ENCODE measurements around the gene DNAJB11.
"Not testable (repeated sequence)": the region's sequence is repeated elsewhere in the genome, so short reads cannot be mapped to it uniquely, and the experiment has no call there.

DNAJB11 gene

DNA sequence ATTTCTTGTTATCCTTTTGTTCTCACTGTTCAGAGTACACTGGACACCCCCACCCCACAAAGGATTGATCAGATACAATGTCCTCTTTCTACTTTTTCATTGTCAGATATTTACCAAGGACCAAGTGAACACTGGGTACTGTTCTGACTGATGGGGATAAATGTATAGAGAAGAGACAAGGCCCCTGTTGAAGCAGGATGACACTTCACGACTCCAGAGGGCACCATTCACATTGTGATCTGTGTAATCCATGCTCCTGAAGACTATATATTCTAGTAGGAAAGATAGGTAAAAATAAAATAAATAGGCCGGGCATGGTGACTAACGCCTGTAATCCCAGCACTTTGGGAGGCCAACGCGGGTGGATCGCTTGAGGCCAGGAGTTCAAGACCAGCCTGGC is 19.1 kb upstream of the DNAJB11 start:
- no peak for DNase-seq (ENCODE audit: low read depth in 2 of 3, low spot score in 2 of 3)

GRCh38 chr3:186552408-186553031 is 18.0 kb upstream of the DNAJB11 start:
- DNase-seq (ENCODE audit: low read depth in 2 of 3, low spot score in 2 of 3): no peak

DNA sequence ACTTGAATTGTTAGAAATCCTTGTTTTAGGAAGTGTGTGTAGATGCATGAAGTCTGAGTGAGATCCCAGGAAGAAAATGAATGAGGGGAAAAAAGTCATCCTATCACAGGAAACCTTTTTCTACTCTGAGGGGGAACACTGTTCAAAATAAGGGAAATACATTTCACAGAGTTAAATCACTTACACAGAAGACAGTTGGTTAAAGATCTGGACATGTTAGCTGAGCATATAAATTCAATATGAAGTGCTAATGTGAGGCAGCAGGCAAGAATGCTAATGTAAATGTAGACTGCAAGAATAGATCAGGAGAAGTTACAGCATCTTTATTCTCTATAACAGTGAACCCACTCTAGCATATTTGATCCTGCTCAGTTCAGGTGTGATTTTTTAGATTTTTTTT is 5.9 kb upstream of the DNAJB11 start:
- DNase-seq (ENCODE audit: low read depth in 2 of 3, low spot score in 2 of 3): no peak

DNA sequence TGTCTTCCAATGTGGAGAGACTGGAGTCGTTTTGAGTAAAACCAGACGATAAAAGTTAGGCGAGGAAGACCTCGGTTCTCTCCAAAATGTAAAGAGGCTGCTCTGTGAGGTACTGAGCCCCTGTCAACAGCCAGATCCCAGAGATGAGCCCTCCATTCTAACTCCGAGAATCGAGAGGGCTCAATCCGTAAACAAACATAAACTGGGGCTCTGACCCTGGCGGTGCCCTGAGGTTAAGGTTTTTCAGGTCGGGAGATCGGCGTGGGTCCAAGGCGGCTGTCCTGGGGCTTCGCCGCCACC is 3.8 kb upstream of the DNAJB11 start:
- DNase-seq (ENCODE audit: low read depth in 2 of 3, low spot score in 2 of 3): no peak

DNA sequence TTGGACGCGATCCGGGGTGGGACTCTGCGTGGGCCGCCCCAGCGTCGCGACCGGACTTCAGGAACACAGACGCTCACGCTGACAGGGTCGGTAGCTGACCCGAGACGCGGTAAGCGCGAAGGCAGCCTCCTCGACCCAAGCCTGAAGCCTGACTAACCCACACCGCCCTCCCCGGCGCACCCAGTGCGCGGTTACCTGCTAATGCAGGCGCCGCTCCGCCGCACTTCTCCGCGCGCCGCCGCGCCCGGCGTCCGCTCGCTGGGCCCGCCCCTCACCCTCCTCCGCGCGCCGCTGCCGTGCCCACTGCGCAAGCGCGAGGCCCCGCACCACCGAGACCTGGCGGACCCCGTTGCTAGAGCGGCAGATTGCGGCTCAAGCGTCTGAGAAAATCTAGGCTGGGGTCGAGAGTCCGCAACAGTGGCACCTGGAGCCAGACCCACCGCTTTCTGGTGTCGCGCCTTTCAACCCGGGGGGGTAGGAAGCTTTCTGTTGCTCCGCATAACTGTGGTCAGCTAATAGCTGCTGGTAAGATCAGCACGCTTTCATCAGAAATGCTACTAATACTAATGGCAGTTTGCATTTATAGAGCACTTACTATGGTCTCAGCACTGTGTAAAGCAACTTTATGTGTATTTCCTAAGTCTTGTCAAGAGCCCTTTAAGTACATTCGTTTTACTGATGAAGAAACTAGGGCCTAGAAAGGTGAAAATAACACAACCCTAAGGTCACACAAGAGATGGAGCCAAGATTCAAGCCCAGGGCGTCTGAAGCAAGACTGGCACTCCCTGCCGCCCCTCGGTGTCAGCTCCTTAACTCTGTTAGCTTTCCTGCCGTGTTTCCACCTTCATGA is 3.2 kb upstream of the DNAJB11 start, which contains the start of gene TBCCD1:
Gene TBCCD1, minus strand, starts transcription at position 268 of the 850 bp plus-strand sequence. CDS start 3,010 bp downstream, outside the sequence.
- DNase-seq (ENCODE audit: low read depth in 2 of 3, low spot score in 2 of 3): peak; percentile 95 to 100 (median 98)

GRCh38 chr3:186569361-186569760 is 1.2 kb upstream of the DNAJB11 start:
- DNase-seq (ENCODE audit: low read depth in 2 of 3, low spot score in 2 of 3): not testable (repeated sequence)

- no peak for DNase-seq (ENCODE audit: low read depth in 2 of 3, low spot score in 2 of 3)
Measured at GRCh38 chr3:186569779-186570095, 783 bp upstream of the DNAJB11 start.

- no peak for DNase-seq (ENCODE audit: low read depth in 2 of 3, low spot score in 2 of 3)
Measured at GRCh38 chr3:186570941-186571643, 572 bp downstream of the DNAJB11 start.

DNA sequence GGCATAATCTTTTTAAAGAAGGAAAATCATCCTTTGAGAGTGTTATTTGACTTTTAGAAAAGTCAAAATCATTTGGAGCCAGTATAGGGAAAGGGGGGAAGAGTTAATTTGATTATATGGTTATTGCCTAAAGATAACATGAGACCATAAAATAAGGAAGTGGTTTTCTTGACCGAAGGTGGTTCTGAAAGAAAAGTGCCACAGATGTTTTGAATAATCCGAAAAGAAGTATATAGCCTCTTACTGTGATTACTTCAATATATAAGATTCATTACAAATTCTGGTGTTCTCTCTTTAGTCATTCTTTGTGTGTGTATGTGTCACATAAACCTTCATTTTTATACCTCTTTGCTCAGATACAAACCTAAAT is 1.1 kb downstream of the DNAJB11 start:
- DNase-seq (ENCODE audit: low read depth in 2 of 3, low spot score in 2 of 3): no peak

DNA sequence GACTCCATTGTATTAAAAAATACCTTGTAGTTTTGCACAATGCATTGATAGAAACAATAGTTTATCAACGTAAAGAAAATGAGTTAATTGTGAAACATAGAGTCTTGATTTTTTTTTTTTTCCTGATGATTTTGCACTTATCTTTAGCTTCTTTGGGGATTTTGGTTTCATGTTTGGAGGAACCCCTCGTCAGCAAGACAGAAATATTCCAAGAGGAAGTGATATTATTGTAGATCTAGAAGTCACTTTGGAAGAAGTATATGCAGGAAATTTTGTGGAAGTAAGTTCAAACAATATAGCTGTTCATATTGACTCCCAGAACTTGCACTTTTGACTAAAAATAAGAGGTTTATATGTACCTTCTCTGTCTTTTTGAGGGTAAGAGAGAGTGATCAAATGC is 7.0 kb downstream of the DNAJB11 start:
- no peak for DNase-seq (ENCODE audit: low read depth in 2 of 3, low spot score in 2 of 3)

DNA sequence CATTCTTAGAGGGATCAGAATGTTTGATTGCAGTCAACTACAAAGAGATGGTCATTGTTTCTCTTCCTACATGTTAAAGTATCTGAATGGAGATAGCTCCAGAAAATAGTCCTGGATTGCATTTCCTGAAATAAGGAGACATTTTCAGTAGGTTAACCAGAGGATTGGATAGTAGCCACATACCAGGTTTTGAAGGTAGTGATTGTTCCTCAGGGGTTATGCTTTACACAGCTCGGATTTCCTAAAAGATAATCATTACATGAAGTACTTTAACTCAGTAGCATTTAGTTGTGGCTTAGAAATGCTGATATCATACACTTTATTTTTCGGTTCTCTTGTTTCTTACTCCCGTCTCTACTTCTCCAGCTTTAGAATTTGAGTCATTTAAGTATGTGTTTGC is 10.3 kb downstream of the DNAJB11 start:
- DNase-seq (ENCODE audit: low read depth in 2 of 3, low spot score in 2 of 3): no peak

DNA sequence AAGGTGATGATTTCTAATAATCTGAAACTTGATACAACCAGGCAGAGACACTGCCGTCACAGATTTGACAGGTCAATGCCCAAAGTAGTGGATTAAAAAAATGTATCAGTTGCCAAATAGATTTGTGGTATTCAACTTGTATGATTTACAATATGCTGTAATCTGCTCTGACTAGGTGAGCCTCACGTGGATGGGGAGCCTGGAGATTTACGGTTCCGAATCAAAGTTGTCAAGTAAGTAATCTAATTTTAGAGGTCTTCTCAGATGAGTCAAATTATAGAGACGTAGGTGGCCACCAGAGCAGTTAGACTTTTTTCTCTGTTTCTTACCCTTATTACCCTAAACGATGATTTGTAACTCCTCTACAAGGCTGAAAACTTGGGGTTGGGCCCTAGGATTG is 12.0 kb downstream of the DNAJB11 start:
- DNase-seq (ENCODE audit: low read depth in 2 of 3, low spot score in 2 of 3): no peak

GRCh38 chr3:186583831-186584230 is 13.3 kb downstream of the DNAJB11 start:
- DNase-seq (ENCODE audit: low read depth in 2 of 3, low spot score in 2 of 3): no peak

DNA sequence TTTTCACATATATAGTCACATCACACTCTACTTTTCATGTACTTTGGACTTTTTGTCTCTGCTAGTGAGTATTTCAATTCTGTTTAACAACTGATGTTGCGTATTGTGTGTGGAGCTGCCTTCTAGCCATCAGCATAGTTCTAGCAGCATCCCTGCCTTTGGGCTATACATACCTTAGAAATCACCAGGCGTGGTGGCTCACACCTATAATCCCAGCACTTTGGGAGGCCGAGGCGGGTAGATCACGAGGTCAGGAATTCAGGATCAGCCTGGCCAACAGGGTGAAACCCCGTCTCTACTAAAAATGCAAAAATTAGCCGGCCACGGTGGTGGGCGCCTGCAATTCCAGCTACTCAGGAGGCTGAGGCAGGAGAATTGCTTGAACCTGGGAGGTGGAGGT is 15.7 kb downstream of the DNAJB11 start:
- not testable (repeated sequence) for DNase-seq (ENCODE audit: low read depth in 2 of 3, low spot score in 2 of 3)

- no peak for DNase-seq (ENCODE audit: low read depth in 2 of 3, low spot score in 2 of 3)
Measured at GRCh38 chr3:186587183-186587582, 16.7 kb downstream of the DNAJB11 start.

DNA sequence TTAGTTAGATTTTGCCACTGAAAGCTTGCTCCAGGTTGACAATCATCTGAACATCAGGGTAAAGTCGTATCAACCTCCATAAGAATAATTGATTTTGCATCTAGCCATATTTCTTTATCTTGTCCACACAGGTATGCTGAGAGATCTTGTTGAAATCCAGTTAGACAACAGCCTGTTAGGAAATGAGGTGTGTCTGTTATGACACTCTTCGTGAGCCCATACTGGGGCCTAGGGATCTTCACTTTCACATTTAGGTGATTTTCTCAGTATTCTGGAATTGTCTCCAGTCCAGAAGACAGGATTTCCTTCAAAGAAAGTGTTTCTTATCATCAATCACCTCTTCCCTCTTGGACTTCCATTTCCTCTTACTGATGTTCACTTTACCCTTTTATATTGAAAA is 18.1 kb downstream of the DNAJB11 start:
- DNase-seq (ENCODE audit: low read depth in 2 of 3, low spot score in 2 of 3): no peak

GRCh38 chr3:186589121-186589520 is 18.6 kb downstream of the DNAJB11 start:
- DNase-seq (ENCODE audit: low read depth in 2 of 3, low spot score in 2 of 3): no peak

DNA sequence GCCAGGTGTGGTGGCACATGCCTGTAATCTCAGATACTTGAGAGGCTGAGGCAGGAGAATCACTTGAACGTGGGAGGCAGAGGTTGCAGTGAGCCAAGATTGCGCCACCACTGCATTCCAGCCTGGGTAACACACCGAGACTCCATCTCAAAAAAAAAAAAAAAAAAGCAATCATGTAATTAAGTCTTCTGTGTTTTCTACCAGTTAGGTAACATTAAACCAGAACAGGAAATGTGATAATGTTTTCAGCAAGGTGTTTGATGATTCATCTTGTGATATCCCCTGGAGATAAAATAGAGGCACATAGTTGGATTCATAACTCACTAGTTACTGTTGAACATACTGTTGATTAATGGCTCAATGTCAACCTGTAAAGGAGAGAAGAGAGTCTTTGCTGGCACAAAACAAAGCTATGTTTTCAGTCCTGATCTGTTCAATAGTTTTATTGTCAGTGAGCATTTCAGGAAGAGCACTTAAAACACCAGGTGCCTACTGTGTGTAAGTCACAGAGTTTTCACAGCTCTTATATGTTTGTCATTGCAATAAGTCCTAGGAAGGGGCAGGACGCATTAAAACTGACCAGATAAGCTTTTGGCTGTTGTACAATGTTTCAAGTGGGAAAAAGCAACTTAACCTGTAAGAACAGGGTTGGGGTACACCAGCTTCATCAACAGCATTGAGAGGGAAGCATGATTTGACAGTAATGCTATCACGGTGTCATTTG is 19.5 kb downstream of the DNAJB11 start:
- DNase-seq (ENCODE audit: low read depth in 2 of 3, low spot score in 2 of 3): no peak

- DNase-seq (ENCODE audit: low read depth in 2 of 3, low spot score in 2 of 3): no peak
Measured at GRCh38 chr3:186590580-186591295, 20.2 kb downstream of the DNAJB11 start.

GRCh38 chr3:186592682-186593081 is 22.2 kb downstream of the DNAJB11 start:
- DNase-seq (ENCODE audit: low read depth in 2 of 3, low spot score in 2 of 3): no peak

DNA sequence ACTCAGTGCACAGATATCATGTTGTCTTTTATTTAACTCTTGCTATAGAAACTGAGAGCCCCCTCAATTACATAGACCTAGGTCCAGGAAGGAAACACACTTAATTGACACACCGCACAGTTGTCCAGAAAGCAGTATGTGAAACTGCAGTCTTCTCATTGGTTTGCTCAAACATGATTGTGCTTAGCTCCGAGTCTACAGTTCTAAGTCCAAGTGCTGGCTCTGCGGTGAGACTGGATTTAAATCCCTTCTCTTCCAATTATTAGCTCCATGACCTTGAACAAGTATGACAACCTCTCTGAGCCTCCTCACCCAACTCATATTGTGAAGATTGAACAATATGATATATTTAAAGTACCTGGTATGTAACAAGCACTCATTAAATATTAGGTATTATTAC is 23.3 kb downstream of the DNAJB11 start:
- no peak for DNase-seq (ENCODE audit: low read depth in 2 of 3, low spot score in 2 of 3)

All from activated CD8-positive, alpha-beta memory T cell treated with anti-CD3 and anti-CD28 coated beads for 48 hours (primary cell).